Measurements from ENCODE around the gene SLC16A10. TPM values are rescaled to one million over a fixed set of nuclear protein-coding genes. Genes with fewer than 3 reads are reported as not detected.
"Not testable (repeated sequence)": the region's sequence is repeated elsewhere in the genome, so short reads cannot be mapped to it uniquely, and the experiment has no call there.

The SLC16A10 gene
- total RNA-seq, 2 donors from 2014 or later: 8.7 to 13.8 TPM

GRCh38 chr6:111201764-111202163 is 114.5 kb downstream of the SLC16A10 start:
- Histone ChIP-seq H3K36me3 (ENCODE audit: control insufficient read depth, insufficient read depth, low read length) (no peaks in the 10 kb centered on the region), H3K4me3 (ENCODE audit: low read length) (no peak overlapping the region), H3K9ac (ENCODE audit: extremely low read depth, low read length, poor library complexity, severe bottlenecking) (no peak overlapping the region), H3K9me3 (ENCODE audit: control insufficient read depth, low read length) (peaks cover 13% of the 10 kb centered on the region), H3K27me3 (ENCODE audit: control insufficient read depth, insufficient read depth, low read length, poor library complexity, severe bottlenecking) (no peaks in the 10 kb centered on the region), H3K27ac (ENCODE audit: low read depth, low read length) (no peak overlapping the region), H3K4me1 (ENCODE audit: control insufficient read depth, insufficient read depth, low read length) (peaks cover 9% of the 10 kb centered on the region)
- Mint-ChIP-seq H3K27ac (no peak overlapping the region), H3K27me3 (ENCODE audit: insufficient read depth) (no peaks in the 10 kb centered on the region), H3K4me1 (peaks cover 15% of the 10 kb centered on the region), H3K4me3 (no peak overlapping the region), H3K36me3 (ENCODE audit: low read depth) (peaks cover 4% of the 10 kb centered on the region), H3K9me3 (peaks cover 5% of the 10 kb centered on the region)
- no peak for DNase-seq
- no peak for TF ChIP-seq CTCF (conservative IDR thresholded peaks at IDR 0.05)
- WGBS, 2 experiments (ENCODE audit: insufficient coverage in 1 of 2, insufficient read length in 1 of 2): 97% methylated on average over 3 of the region's 3 CpGs; no CpG with 5 or more reads in 1 of the 2 experiments

DNA sequence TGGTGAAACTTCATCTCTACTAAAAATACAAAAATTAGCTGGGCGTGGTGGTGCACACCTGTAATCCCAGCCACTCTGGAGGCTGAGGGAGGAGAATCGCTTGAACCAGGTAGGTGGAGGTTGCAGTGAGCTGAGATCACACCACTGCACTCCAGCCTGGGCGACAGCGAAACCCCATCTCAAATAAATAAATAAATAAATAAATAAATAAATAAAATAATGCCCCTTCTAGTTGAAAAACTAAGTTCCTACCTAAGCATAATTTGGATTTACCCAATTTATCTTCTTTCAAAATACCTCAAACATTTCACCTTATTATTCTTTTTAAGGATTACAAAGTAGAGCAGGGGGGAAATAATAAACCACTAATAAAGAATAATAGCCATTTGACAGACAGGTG is 116.2 kb downstream of the SLC16A10 start:
- not testable (repeated sequence) for H3K36me3 ChIP-seq (ENCODE audit: control insufficient read depth, insufficient read depth, low read length); H3K4me3 ChIP-seq (ENCODE audit: low read length); H3K27me3 ChIP-seq (ENCODE audit: control insufficient read depth, insufficient read depth, low read length, poor library complexity, severe bottlenecking); H3K9me3 Mint-ChIP-seq; H3K9me3 ChIP-seq (ENCODE audit: control insufficient read depth, low read length); H3K27ac ChIP-seq (ENCODE audit: low read depth, low read length); H3K27ac Mint-ChIP-seq; H3K4me3 Mint-ChIP-seq; H3K36me3 Mint-ChIP-seq (ENCODE audit: low read depth); H3K9ac ChIP-seq (ENCODE audit: extremely low read depth, low read length, poor library complexity, severe bottlenecking); H3K27me3 Mint-ChIP-seq (ENCODE audit: insufficient read depth); DNase-seq; H3K4me1 ChIP-seq (ENCODE audit: control insufficient read depth, insufficient read depth, low read length)
- H3K4me1 Mint-ChIP-seq: peaks cover 21% of the 10 kb centered on the region
- WGBS, 2 experiments (ENCODE audit: insufficient coverage in 1 of 2, insufficient read length in 1 of 2): 95 to 100% methylated on average over 1 to 2 of the region's 4 CpGs

GRCh38 chr6:111204305-111204704 is 117.0 kb downstream of the SLC16A10 start:
- no peak for DNase-seq
- Histone ChIP-seq H3K36me3 (ENCODE audit: control insufficient read depth, insufficient read depth, low read length) (no peaks in the 10 kb centered on the region), H3K27me3 (ENCODE audit: control insufficient read depth, insufficient read depth, low read length, poor library complexity, severe bottlenecking) (no peaks in the 10 kb centered on the region), H3K4me1 (ENCODE audit: control insufficient read depth, insufficient read depth, low read length) (peaks cover 9% of the 10 kb centered on the region), H3K9ac (ENCODE audit: extremely low read depth, low read length, poor library complexity, severe bottlenecking) (no peak overlapping the region), H3K27ac (ENCODE audit: low read depth, low read length) (no peak overlapping the region), H3K4me3 (ENCODE audit: low read length) (no peak overlapping the region), H3K9me3 (ENCODE audit: control insufficient read depth, low read length) (no peaks in the 10 kb centered on the region)
- Mint-ChIP-seq H3K36me3 (ENCODE audit: low read depth) (no peaks in the 10 kb centered on the region), H3K9me3 (no peaks in the 10 kb centered on the region), H3K27ac (no peak overlapping the region), H3K4me1 (peaks cover 21% of the 10 kb centered on the region), H3K4me3 (no peak overlapping the region), H3K27me3 (ENCODE audit: insufficient read depth) (no peaks in the 10 kb centered on the region)
- 88 to 90% methylated on average over 2 of the region's 2 CpGs for WGBS, 2 experiments (ENCODE audit: insufficient coverage in 1 of 2, insufficient read length in 1 of 2)
- no peak for TF ChIP-seq CTCF (conservative IDR thresholded peaks at IDR 0.05)

DNA sequence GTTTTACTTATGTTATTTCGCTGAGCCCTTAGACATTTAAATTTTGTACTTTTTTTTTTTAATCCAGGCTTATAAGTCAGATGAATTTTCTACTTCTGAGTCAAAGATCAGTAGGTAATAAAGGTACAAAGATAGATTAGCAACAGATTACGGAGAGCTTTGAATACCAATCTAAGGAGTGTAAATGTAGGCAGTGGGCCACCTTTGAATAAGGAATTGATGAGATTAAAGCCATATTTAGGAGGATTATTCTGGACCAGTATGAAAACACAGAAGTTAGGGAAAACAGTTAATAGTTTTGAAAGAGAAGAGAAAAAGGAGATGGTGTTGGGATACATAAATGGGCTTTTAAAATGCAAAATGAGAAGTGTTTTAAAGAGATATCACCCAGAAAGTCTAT is 117.6 kb downstream of the SLC16A10 start:
- Mint-ChIP-seq H3K36me3 (ENCODE audit: low read depth) (no peaks in the 10 kb centered on the region), H3K27me3 (ENCODE audit: insufficient read depth) (no peaks in the 10 kb centered on the region), H3K27ac (no peak overlapping the region), H3K4me1 (peaks cover 20% of the 10 kb centered on the region), H3K9me3 (no peaks in the 10 kb centered on the region), H3K4me3 (no peak overlapping the region)
- TF ChIP-seq CTCF (conservative IDR thresholded peaks at IDR 0.05): no peak
- Histone ChIP-seq H3K9ac (ENCODE audit: extremely low read depth, low read length, poor library complexity, severe bottlenecking) (no peak overlapping the region), H3K9me3 (ENCODE audit: control insufficient read depth, low read length) (no peaks in the 10 kb centered on the region), H3K36me3 (ENCODE audit: control insufficient read depth, insufficient read depth, low read length) (no peaks in the 10 kb centered on the region), H3K4me1 (ENCODE audit: control insufficient read depth, insufficient read depth, low read length) (peaks cover 7% of the 10 kb centered on the region), H3K27me3 (ENCODE audit: control insufficient read depth, insufficient read depth, low read length, poor library complexity, severe bottlenecking) (no peaks in the 10 kb centered on the region), H3K27ac (ENCODE audit: low read depth, low read length) (no peak overlapping the region), H3K4me3 (ENCODE audit: low read length) (no peak overlapping the region)
- WGBS, 2 experiments (ENCODE audit: insufficient coverage in 1 of 2, insufficient read length in 1 of 2): 82 to 96% methylated on average over 2 of the region's 2 CpGs
- no peak for DNase-seq
